HepG2 (cell line): ENCODE measurements around the gene FRMD8. TPM values are rescaled to one million over a fixed set of nuclear protein-coding genes. Genes with fewer than 3 reads are reported as not detected.

Experiments used
- CCDC6 ChIP-seq: sonication (generic); formaldehyde crosslinking; IDR thresholded peaks from 2 replicates; pipeline ENCODE4 v1.8.1; 2022; ENCODE audit warnings: mild to moderate bottlenecking, missing genetic modification reagents, moderate library complexity
- GTF2F1 ChIP-seq: fragments of 150-350 bp; IDR thresholded peaks from 2 replicates; pipeline ENCODE4 v1.6.1; 2014; ENCODE audit warnings: low read length
- HBP1 ChIP-seq: IDR thresholded peaks from 2 replicates; pipeline ENCODE4 v1.6.1; 2016; ENCODE audit warnings: low read depth, control low read depth
- MTA1 ChIP-seq: sonication (generic); formaldehyde crosslinking; IDR thresholded peaks from 2 replicates; pipeline ENCODE4 v1.4.0; 2020; ENCODE audit warnings: missing genetic modification reagents, mild to moderate bottlenecking, borderline replicate concordance
- MYC ChIP-seq: sonication (generic); formaldehyde crosslinking; IDR thresholded peaks from 2 replicates; pipeline ENCODE4 v1.9.0; 2021; ENCODE audit warnings: missing genetic modification reagents, borderline replicate concordance
- NKX3-1 ChIP-seq: sonication (generic); formaldehyde crosslinking; IDR thresholded peaks from 2 replicates; pipeline ENCODE4 v1.5.0; 2020; ENCODE audit warnings: missing genetic modification reagents
- RBM22 ChIP-seq: fragments of 200-400 bp; formaldehyde crosslinking; optimal IDR thresholded peaks from 2 replicates; pipeline ENCODE3; 2017; ENCODE audit warnings: mild to moderate bottlenecking, low read length, moderate library complexity
- STAG1 ChIP-seq: sonication (generic); formaldehyde crosslinking; IDR thresholded peaks from 2 replicates; pipeline ENCODE4 v1.4.0; 2020; ENCODE audit warnings: missing genetic modification reagents
- ZNF251 ChIP-seq: sonication (generic); formaldehyde crosslinking; IDR thresholded peaks from 2 replicates; pipeline ENCODE4 v1.9.0; 2021; ENCODE audit warnings: mild to moderate bottlenecking, missing genetic modification reagents
- ZNF484 ChIP-seq: sonication (generic); formaldehyde crosslinking; IDR thresholded peaks from 2 replicates; pipeline ENCODE4 v1.5.1; 2020; ENCODE audit warnings: mild to moderate bottlenecking, low read depth, missing genetic modification reagents, borderline replicate concordance
- ZNF83 ChIP-seq: sonication (generic); formaldehyde crosslinking; IDR thresholded peaks from 2 replicates; pipeline ENCODE4 v1.4.0; 2020; ENCODE audit warnings: missing genetic modification reagents, mild to moderate bottlenecking, borderline replicate concordance
- polyA plus RNA-seq, 8 experiments: library from polyadenylated mRNA; depleted of rRNA in 3 of 8; stranded (reverse) in 7 of 8; unstranded in 1 of 8; fragments of >200 nt; fragmentation: Illumina TruSeq in 4 of 8; extraction: Trizol in 4 of 8; gene quantifications; 2 replicates each; pipeline versions ENCODE4 v1.2.1 to v1.2.3, GENCODE V29; 2011 to 2016; ENCODE audit warnings: low read depth in 4 of 8, missing spikeins in 1 of 8, mixed read lengths in 1 of 8; ENCODE audit not compliant: insufficient read depth in 1 of 8
- total RNA-seq, 5 experiments: library from RNA; depleted of rRNA; stranded (reverse); fragments of >200 nt; fragmentation: Illumina TruSeq; extraction: Trizol; gene quantifications; 2 replicates each; pipeline ENCODE4 v1.2.3, GENCODE V29; 2016; ENCODE audit warnings: low read depth in 1 of 5
- TF ChIP-seq, protein P1 (sequence below): sonication (generic); formaldehyde crosslinking; IDR thresholded peaks from 2 replicates; pipeline ENCODE4 v1.4.0; 2020; ENCODE audit warnings: missing genetic modification reagents, mild to moderate bottlenecking, borderline replicate concordance
- TF ChIP-seq, protein P2 (sequence below): sonication (generic); formaldehyde crosslinking; IDR thresholded peaks from 2 replicates; pipeline ENCODE4 v1.8.1; 2023; ENCODE audit warnings: mild to moderate bottlenecking, missing genetic modification reagents
- TF ChIP-seq, protein P3 (sequence below): sonication (generic); formaldehyde crosslinking; IDR thresholded peaks from 2 replicates; pipeline ENCODE4 v1.5.0; 2020; ENCODE audit warnings: missing genetic modification reagents
- TF ChIP-seq, protein P4 (sequence below): IDR thresholded peaks from 2 replicates; pipeline ENCODE4 v1.6.1; 2016; ENCODE audit warnings: low read depth
- TF ChIP-seq, protein P5 (sequence below): sonication (generic); formaldehyde crosslinking; IDR thresholded peaks from 2 replicates; pipeline ENCODE4 v1.5.1; 2020; ENCODE audit warnings: missing genetic modification reagents, mild to moderate bottlenecking, borderline replicate concordance

The FRMD8 gene
- total and polyA plus RNA-seq, 2 of the 13 experiments (the other 11 are each of a cell fraction or from before 2014, with no cell fraction given): 5.8 to 20.6 TPM

DNA sequence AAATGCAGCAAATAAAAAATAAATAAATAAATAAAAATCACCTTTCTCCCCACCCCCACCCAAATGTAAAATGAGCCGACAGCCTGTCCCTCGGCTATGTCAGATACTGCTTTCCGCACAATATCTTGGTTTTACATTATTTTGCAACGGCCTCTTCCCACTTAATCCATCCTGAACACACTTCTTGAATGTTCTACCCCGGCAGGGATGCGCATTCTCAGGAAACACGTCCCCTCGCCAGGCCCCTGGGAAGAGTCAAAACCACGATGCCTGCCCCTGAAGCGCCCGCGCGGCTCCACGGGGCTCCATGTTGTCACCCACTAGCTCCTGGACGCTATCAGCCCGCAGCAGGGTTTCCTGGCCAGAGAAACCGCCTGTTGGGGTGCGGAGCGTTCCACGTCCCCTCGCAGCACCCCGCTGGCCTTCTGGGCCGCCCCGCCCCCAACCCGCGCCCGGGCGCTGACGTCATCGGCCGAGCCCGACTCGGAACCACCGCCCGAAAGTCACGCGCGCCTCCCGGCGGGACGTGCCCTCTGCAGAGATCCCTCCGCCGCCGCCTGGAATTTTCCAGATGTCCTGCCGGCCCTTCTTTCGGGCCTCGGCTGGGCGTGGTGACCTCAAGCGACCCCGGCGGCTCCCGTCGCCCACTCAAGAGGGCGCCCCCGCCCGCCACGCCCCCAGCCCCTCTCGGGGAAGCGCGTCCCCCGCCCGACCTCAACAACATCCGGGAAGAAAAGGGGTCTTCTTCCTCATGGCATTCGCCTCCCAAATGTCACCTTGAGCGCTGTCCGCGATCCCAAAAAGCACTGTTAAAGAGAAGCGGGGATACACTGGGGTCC lies 35.6 kb downstream of the FRMD8 start (continued):
- TF ChIP-seq MYC (CRISPR knock-in tag): peak; percentile 55; the same call in 1 of the 2 replicates
- TF ChIP-seq, protein P1, sequence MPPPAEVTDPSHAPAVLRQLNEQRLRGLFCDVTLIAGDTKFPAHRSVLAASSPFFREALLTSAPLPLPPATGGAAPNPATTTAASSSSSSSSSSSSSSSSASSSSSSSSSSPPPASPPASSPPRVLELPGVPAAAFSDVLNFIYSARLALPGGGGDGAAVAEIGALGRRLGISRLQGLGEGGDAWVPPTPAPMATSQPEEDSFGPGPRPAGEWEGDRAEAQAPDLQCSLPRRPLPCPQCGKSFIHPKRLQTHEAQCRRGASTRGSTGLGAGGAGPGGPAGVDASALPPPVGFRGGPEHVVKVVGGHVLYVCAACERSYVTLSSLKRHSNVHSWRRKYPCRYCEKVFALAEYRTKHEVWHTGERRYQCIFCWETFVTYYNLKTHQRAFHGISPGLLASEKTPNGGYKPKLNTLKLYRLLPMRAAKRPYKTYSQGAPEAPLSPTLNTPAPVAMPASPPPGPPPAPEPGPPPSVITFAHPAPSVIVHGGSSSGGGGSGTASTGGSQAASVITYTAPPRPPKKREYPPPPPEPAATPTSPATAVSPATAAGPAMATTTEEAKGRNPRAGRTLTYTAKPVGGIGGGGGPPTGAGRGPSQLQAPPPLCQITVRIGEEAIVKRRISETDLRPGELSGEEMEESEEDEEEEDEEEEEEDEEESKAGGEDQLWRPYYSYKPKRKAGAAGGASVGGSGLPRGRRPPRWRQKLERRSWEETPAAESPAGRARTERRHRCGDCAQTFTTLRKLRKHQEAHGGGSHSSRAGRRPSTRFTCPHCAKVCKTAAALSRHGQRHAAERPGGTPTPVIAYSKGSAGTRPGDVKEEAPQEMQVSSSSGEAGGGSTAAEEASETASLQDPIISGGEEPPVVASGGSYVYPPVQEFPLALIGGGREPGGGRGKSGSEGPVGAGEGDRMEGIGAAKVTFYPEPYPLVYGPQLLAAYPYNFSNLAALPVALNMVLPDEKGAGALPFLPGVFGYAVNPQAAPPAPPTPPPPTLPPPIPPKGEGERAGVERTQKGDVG (CRISPR knock-in tag): no peak
- TF ChIP-seq, protein P2, sequence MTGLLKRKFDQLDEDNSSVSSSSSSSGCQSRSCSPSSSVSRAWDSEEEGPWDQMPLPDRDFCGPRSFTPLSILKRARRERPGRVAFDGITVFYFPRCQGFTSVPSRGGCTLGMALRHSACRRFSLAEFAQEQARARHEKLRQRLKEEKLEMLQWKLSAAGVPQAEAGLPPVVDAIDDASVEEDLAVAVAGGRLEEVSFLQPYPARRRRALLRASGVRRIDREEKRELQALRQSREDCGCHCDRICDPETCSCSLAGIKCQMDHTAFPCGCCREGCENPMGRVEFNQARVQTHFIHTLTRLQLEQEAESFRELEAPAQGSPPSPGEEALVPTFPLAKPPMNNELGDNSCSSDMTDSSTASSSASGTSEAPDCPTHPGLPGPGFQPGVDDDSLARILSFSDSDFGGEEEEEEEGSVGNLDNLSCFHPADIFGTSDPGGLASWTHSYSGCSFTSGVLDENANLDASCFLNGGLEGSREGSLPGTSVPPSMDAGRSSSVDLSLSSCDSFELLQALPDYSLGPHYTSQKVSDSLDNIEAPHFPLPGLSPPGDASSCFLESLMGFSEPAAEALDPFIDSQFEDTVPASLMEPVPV (CRISPR knock-in tag): no peak; the same call in 1 of the 2 replicates
- TF ChIP-seq STAG1 (CRISPR knock-in tag): peak; percentile 18; the same call in 1 of the 2 replicates
- TF ChIP-seq RBM22: no peak
- TF ChIP-seq HBP1 (CRISPR knock-in tag): no peak
- TF ChIP-seq GTF2F1: 0 out of 2 replicates have a peak, but pooled peaks have one; percentile 11
- no peak for TF ChIP-seq CCDC6 (CRISPR knock-in tag)
- no peak for TF ChIP-seq ZNF251
- TF ChIP-seq, protein P3, sequence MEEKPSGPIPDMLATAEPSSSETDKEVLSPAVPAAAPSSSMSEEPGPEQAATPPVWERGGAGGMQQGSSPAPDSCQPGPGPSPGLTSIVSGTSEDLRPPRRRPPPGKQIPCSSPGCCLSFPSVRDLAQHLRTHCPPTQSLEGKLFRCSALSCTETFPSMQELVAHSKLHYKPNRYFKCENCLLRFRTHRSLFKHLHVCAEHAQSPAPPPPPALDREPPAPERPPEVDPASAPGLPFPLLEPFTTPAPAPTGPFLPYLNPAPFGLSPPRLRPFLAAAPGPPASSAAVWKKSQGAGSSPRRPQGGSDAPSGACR (CRISPR knock-in tag): no peak; the same call in 1 of the 2 replicates
- no peak for TF ChIP-seq MTA1 (CRISPR knock-in tag)
- TF ChIP-seq, protein P4, sequence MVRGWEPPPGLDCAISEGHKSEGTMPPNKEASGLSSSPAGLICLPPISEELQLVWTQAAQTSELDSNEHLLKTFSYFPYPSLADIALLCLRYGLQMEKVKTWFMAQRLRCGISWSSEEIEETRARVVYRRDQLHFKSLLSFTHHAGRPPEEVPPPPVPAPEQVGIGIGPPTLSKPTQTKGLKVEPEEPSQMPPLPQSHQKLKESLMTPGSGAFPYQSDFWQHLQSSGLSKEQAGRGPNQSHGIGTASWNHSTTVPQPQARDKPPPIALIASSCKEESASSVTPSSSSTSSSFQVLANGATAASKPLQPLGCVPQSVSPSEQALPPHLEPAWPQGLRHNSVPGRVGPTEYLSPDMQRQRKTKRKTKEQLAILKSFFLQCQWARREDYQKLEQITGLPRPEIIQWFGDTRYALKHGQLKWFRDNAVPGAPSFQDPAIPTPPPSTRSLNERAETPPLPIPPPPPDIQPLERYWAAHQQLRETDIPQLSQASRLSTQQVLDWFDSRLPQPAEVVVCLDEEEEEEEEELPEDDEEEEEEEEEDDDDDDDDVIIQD (CRISPR knock-in tag): no peak; the same call in 1 of the 2 replicates
- TF ChIP-seq, protein P5, sequence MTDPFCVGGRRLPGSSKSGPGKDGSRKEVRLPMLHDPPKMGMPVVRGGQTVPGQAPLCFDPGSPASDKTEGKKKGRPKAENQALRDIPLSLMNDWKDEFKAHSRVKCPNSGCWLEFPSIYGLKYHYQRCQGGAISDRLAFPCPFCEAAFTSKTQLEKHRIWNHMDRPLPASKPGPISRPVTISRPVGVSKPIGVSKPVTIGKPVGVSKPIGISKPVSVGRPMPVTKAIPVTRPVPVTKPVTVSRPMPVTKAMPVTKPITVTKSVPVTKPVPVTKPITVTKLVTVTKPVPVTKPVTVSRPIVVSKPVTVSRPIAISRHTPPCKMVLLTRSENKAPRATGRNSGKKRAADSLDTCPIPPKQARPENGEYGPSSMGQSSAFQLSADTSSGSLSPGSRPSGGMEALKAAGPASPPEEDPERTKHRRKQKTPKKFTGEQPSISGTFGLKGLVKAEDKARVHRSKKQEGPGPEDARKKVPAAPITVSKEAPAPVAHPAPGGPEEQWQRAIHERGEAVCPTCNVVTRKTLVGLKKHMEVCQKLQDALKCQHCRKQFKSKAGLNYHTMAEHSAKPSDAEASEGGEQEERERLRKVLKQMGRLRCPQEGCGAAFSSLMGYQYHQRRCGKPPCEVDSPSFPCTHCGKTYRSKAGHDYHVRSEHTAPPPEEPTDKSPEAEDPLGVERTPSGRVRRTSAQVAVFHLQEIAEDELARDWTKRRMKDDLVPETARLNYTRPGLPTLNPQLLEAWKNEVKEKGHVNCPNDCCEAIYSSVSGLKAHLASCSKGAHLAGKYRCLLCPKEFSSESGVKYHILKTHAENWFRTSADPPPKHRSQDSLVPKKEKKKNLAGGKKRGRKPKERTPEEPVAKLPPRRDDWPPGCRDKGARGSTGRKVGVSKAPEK (CRISPR knock-in tag): peak; percentile 71; the same call in 1 of the 2 replicates
- TF ChIP-seq ZNF83 (CRISPR knock-in tag): 0 out of 2 replicates have a peak, but pooled peaks have one; percentile 5
- TF ChIP-seq ZNF484: no peak
- no peak; the same call in 1 of the 2 replicates for TF ChIP-seq NKX3-1
